GM21447 (cell line): Measurements from ENCODE around the gene ATRNL1.

Source experiments
- ATAC-seq: cut with Tn5 transposase; IDR thresholded peaks from one replicate; pipeline ENCODE4 v1.9.1; 2021; ENCODE audit not compliant: unreplicated experiment

ATRNL1 gene

GRCh38 chr10:115882021-115882420, 788.9 kb downstream of the ATRNL1 start:
- no peak for ATAC-seq

GRCh38 chr10:115883372-115883771, 790.2 kb downstream of the ATRNL1 start:
- no peak for ATAC-seq

- no peak for ATAC-seq
Measured at GRCh38 chr10:115884331-115884730, 791.2 kb downstream of the ATRNL1 start.

GRCh38 chr10:115895166-115895565, 802.0 kb downstream of the ATRNL1 start:
- no peak for ATAC-seq

GRCh38 chr10:115898242-115898641, 805.1 kb downstream of the ATRNL1 start:
- ATAC-seq, result no peak

- no peak for ATAC-seq
Measured at GRCh38 chr10:115902596-115902995, 809.4 kb downstream of the ATRNL1 start.

- no peak for ATAC-seq
Measured at GRCh38 chr10:115903207-115903606, 810.0 kb downstream of the ATRNL1 start.

GRCh38 chr10:115903845-115904244, 810.7 kb downstream of the ATRNL1 start:
- no peak for ATAC-seq

GRCh38 chr10:115909037-115909436, 815.9 kb downstream of the ATRNL1 start:
- no peak for ATAC-seq

- ATAC-seq, result no peak
Measured at GRCh38 chr10:115909962-115910731, 817.0 kb downstream of the ATRNL1 start.

- ATAC-seq, result no peak
Measured at GRCh38 chr10:115914475-115914874, 821.3 kb downstream of the ATRNL1 start.

- ATAC-seq, result no peak
Measured at GRCh38 chr10:115915429-115915828, 822.3 kb downstream of the ATRNL1 start.

- ATAC-seq, result no peak
Measured at GRCh38 chr10:115918812-115919211, 825.6 kb downstream of the ATRNL1 start.

GRCh38 chr10:115921795-115922194, 828.6 kb downstream of the ATRNL1 start:
- ATAC-seq, result no peak

GRCh38 chr10:115931309-115931708, 838.1 kb downstream of the ATRNL1 start:
- no peak for ATAC-seq

GRCh38 chr10:115932099-115932498, 838.9 kb downstream of the ATRNL1 start:
- no peak for ATAC-seq

- ATAC-seq, result no peak
Measured at GRCh38 chr10:115933098-115933497, 839.9 kb downstream of the ATRNL1 start.

- ATAC-seq, result no peak
Measured at GRCh38 chr10:115935731-115936130, 842.6 kb downstream of the ATRNL1 start.

GRCh38 chr10:115936926-115937767, 844.0 kb downstream of the ATRNL1 start:
- no peak for ATAC-seq

GRCh38 chr10:115937768-115938056, 844.5 kb downstream of the ATRNL1 start:
- no peak for ATAC-seq

GRCh38 chr10:115939101-115939854, 846.1 kb downstream of the ATRNL1 start:
- no peak for ATAC-seq

GRCh38 chr10:115941361-115941771, 848.2 kb downstream of the ATRNL1 start:
- no peak for ATAC-seq
